ENCODE data around the gene SIX5.
A peak's percentile ranks its signal among the peaks of the same experiment; 100 is the strongest.

Gene SIX5

GRCh38 chr19:45773384-45773783 is 4.3 kb upstream of the SIX5 start:
- DNase-seq (ENCODE audit: low spot score) = no peak

DNA sequence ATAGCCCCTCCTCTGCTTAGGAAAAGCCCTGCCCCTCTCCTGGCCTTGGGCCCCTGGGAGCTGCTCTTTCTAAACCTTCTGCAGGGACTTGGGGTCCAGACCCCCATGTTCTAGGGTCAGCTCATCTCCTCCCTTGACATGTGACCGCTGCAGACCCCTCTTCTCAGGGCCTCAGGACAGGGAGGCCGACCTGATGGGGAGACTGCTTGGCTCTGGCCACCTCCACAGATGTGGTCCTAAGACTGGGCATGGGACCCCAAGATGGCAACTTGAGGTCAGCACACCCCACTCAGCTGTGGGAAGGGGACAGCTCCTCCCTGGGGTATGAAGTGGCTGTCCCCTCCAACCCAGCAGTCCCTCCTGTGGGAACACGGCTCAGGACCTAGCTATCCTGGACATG is 3.9 kb upstream of the SIX5 start:
- no peak for DNase-seq (ENCODE audit: low spot score)

- DNase-seq (ENCODE audit: low spot score) = no peak
Measured at GRCh38 chr19:45772130-45772840, 3.2 kb upstream of the SIX5 start.

DNA sequence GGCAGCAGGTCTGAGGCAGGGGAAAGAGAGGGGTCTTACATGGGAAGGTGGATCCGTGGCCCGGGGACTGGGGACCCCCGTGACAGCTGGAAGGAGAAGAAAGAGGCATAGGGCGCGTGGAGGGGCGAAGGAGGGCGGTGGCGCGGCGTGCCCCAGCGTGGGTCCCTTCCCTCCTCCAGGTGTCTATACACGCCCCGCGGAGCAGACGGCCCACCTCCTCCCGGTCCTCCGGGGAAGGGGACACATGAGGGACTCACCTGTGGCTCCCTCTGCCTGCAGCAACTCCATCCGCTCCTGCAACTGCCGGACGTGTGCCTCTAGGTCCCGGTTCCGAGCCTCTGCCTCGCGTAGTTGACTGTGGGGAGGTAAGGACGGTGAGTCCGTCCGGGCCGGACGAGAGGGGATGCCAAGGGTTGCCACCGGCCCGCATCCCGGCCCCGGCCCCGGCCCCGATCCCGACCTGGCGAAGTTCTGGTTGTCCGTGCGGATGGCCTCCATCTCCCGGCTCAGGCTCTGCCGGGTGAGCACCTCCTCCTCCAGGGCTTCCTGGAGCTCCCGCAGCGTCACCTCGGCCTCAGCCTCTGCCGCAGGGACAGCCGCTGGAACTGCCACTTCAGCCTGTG is 2.4 kb upstream of the SIX5 start:
- DNase-seq (ENCODE audit: low spot score) = no peak

DNA sequence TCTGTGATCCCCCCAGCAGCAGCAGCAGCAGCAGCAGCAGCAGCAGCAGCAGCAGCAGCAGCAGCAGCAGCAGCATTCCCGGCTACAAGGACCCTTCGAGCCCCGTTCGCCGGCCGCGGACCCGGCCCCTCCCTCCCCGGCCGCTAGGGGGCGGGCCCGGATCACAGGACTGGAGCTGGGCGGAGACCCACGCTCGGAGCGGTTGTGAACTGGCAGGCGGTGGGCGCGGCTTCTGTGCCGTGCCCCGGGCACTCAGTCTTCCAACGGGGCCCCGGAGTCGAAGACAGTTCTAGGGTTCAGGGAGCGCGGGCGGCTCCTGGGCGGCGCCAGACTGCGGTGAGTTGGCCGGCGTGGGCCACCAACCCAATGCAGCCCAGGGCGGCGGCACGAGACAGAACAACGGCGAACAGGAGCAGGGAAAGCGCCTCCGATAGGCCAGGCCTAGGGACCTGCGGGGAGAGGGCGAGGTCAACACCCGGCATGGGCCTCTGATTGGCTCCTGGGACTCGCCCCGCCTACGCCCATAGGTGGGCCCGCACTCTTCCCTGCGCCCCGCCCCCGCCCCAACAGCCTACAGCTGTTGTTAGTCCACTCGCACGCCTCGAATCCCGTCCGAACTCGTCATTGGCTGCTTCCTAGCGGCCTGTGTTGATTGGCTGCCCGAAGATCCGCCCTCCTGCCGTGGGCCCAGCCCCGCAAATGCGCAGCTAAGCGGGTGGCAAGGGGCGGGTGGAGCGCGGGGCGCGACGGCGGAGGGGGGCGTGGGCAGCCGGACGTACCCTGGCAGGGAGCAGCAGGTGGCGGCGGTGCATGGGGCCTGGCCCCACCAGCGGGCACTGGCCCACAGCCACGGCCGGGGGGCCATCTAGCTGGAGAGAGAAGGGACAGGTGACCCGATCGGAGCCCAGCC is 1.4 kb upstream of the SIX5 start:
- peak; percentile 97 for DNase-seq (ENCODE audit: low spot score)

GRCh38 chr19:45769821-45770191 is 754 bp upstream of the SIX5 start:
- DNase-seq (ENCODE audit: low spot score) = peak; percentile 72

GRCh38 chr19:45768655-45768983 is 433 bp downstream of the SIX5 start:
- peak; percentile 68 for DNase-seq (ENCODE audit: low spot score)

DNA sequence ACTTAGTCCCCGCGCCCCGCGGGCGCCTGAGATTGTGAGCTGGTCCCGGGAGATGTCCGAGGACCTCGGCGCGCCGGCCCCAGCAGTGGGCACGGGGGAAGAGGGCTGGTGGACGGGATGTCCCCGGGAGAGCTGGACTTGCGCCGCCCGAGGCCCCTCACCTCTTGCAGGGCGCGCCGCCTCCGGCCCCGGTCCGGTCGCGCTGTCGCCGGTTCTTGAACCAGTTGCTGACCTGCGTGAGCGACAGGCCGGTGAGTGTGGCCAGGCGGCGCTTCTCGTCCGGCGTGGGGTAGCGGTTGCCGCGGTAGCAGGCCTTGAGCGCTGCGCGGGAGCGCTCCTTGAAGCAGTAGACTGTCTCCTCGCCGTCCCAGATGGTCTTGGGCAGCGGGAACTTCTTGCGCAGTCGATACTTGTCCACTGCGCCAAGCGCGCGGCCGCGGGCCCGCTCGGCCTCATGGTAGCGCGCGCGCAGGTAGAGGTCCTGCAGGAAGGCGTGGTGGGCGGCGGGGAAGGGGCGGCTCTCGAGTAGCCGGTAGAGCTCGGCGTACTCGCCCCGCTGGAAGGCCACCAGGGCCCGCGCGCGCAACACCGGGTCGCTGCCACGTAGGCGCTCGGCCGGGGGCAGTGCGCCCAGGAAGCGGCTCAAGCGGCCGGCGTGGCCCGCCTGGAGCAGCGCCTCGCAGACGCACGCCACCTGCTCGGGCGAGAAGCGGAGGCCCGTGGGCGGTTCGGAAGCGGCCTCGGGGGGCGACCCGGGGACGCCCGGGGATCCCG is 984 bp downstream of the SIX5 start:
- DNase-seq (ENCODE audit: low spot score) = peak; percentile 80

DNA sequence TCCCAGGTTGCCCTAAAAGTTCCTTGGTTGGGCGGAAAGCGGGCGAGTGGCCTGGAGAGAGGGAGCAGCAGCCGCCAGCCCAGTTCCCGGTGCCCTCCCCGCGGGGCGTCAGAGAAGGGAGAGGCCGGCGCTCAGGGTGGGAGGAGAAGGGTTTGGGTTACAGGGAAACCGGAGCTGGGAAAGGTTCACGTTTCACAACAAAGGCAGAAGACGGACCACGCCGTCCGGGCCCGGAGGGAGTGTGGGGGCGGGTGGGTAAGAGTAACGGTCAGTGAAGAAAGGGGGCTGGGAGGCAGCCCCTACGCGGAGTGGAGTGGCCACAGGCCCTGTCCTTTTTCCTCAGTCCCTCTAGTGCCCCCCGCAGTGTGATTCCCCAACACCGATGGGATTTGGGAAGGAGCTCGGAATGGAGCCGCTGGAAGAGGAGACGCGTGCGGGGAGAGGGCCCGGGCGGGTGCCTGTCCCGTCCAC is 1.6 kb downstream of the SIX5 start:
- DNase-seq (ENCODE audit: low spot score) = peak; percentile 85

GRCh38 chr19:45766869-45767346 is 2.1 kb downstream of the SIX5 start:
- DNase-seq (ENCODE audit: low spot score) = peak; percentile 49

DNA sequence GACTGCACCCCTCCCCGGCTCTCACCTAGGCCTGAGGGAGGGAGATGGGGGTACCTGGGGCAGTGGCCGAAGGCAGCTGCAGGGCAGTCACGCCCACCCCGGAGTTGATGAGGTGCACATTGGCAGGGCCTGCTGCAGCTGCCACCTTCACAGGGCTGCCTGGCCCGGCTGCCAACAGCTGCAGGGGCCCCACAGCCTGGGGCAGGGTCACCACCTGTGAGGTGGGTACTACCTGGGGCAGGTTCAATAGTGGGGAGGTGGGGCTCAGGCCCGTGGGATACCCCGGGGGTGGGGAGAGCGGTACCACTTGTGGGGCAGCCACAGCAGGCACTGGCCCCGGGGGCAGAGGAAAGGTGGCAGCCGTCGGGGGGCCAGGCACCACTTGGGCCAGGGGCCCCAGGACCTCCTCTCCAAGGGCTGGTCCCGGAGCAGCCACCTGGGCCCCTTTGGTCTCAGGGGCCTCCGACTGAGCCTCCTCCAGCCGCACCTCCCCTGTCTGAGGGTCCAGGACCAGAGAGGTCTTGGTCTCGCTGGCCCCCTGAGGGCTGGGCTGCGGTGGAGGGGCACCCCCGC is 2.7 kb downstream of the SIX5 start:
- no peak for DNase-seq (ENCODE audit: low spot score)

DNA sequence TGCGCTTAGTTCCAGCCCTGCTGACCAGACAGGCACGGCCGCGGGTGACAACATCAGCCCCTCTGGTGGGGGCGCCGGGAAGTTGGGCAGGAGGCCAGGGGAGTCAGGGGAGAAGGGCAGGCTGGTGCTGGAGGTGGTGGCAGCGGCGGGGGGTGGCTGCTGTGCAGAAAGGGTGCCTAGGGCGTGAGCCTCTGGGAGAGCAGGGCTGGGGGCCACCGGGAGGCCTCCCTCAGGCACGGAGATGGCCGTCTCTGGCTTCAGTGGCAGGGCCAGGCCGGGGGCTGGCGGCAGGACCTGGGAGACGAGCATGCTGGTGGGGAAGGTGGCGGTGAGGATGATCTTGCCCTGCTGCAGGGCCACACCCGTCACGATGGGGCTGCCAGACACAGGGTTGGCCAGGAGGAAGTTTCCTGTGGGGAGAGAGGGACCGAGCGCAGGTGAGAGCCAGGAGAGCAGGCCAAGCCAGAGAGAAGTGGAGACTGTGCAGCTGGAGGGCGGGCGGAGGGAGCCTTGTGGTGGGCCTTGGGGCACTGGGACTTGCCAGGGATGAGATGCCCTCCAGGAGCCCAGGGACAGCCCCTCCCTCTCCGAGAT is 3.3 kb downstream of the SIX5 start:
- no peak for DNase-seq (ENCODE audit: low spot score)

- no peak for DNase-seq (ENCODE audit: low spot score)
Measured at GRCh38 chr19:45764945-45765701, 3.9 kb downstream of the SIX5 start.

DNA sequence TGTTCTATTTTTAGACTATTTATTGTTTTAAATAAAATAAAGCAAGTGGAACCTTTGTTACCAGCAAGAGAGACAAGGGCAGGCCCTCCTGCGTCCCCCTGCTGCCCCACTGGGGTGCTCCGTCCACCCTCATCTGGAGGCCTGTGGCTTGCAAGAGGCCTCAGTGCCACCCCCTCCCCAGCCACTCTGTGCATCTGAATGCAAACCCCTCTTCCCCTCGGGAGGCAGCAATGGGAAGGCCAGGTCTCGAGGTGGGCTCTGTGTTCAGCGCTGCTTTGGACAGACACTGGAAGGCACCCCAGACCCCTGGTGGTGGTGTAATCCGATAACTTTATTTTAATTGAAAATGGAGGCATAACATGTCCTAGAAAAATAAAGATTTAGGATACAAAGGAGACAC is 4.6 kb downstream of the SIX5 start:
- no peak for DNase-seq (ENCODE audit: low spot score)

DNA sequence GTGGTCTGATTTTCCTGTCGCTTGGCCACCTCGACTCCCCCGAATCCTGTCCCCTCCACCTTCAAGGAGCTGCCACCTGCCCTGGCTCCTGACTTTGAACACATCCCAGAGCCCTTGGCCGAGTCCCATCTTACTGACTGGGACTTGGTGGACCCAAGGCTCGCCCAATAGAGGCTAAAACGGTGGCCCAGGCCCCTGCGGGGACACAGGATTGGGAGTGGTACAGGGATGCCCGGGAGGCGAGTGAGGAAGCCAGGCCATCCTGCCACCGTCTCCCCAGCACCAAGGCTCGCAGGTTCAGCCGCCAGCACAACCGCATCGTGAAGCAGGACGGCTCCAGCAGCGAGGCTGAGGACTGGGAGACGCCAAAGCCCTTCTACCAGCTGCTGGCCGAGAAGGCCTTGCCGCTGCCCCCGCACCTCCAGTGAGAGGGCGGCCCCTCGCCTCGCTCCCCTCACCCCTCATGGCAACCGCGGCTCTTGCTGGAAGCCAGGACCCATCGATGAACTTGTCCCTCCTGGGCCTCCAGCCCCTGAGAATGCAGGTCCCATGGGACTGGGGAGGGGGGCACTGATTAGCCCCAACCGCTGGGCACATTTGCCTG is 5.3 kb downstream of the SIX5 start:
- no peak for DNase-seq (ENCODE audit: low spot score)

- DNase-seq (ENCODE audit: low spot score) = no peak
Measured at GRCh38 chr19:45762870-45763631, 6.0 kb downstream of the SIX5 start.

- no peak for DNase-seq (ENCODE audit: low spot score)
Measured at GRCh38 chr19:45761714-45762113, 7.3 kb downstream of the SIX5 start.

- DNase-seq (ENCODE audit: low spot score) = no peak
Measured at GRCh38 chr19:45758921-45759320, 10.1 kb downstream of the SIX5 start.

DNA sequence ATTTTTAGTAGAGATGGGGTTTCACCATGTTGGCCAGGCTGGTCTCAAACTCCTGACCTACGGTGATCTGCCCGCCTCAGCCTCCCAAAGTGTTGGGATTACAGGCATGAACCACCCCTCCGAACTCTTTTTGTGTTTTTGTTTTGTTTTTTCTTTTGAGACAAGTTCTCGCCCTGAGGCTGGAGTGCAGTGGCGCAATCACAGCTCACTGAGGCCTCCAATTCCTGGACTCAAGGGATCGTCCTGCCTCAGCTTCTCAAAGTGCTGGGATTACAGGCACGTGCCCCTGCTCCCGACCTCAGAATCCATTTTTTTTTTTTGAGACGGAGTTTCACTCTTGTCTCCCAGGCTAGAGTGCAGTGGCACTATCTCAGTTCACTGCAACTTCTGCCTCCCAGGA is 11.4 kb downstream of the SIX5 start:
- DNase-seq (ENCODE audit: low spot score) = no peak

Data from RKO (cell line).